ENCODE data around the gene FALEC. TPM values are rescaled to one million over a fixed set of nuclear protein-coding genes. Genes with fewer than 3 reads are reported as not detected.

Gene FALEC
- polyA plus RNA-seq, 1 donor (not counting 4 experiments of a cell fraction or from before 2014, with no cell fraction given): 0.12 TPM

DNA sequence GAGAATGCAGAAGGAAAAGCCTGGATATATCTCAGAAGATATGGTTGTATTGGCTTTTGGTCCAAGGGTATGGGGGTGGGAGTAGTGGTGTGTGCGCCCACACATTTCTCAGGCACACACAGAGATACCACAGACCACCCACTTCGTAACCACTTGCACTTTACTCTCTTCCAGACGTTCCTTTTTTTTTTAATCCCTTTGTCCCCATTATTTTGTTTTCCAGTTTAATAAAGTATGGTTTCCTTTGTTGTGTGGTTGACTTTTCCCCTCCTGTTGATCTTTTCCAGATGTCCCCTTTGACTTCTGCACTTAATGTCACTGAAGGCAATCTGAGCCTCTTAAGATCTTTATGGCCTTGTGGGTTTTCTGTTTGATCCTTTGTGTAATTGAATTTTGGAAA, 38.8 kb upstream of the FALEC start:
- TF ChIP-seq, protein P1, sequence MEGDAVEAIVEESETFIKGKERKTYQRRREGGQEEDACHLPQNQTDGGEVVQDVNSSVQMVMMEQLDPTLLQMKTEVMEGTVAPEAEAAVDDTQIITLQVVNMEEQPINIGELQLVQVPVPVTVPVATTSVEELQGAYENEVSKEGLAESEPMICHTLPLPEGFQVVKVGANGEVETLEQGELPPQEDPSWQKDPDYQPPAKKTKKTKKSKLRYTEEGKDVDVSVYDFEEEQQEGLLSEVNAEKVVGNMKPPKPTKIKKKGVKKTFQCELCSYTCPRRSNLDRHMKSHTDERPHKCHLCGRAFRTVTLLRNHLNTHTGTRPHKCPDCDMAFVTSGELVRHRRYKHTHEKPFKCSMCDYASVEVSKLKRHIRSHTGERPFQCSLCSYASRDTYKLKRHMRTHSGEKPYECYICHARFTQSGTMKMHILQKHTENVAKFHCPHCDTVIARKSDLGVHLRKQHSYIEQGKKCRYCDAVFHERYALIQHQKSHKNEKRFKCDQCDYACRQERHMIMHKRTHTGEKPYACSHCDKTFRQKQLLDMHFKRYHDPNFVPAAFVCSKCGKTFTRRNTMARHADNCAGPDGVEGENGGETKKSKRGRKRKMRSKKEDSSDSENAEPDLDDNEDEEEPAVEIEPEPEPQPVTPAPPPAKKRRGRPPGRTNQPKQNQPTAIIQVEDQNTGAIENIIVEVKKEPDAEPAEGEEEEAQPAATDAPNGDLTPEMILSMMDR (optimal IDR thresholded peaks at IDR 0.05 in 1 of 3, IDR thresholded peaks at IDR 0.05 in 1 of 3, conservative IDR thresholded peaks at IDR 0.05 in 1 of 3; ENCODE audit: extremely low read depth in 1 of 3, insufficient read depth in 2 of 3, low read length in 3 of 3): no peak
- no peak for TF ChIP-seq EZH2 (IDR thresholded peaks at IDR 0.05; ENCODE audit: low read length)
- H4K20me1 ChIP-seq (ENCODE audit: control insufficient read depth, extremely low read depth, insufficient read depth, low read length): no peaks in the 10 kb centered on the region
- no peaks in the 10 kb centered on the region for H3K79me2 ChIP-seq (ENCODE audit: control insufficient read depth, insufficient read depth, low read length)
- peaks cover 30% of the 10 kb centered on the region for H3K4me1 ChIP-seq (ENCODE audit: control insufficient read depth, extremely low read depth, insufficient read depth, low read length)
- H3K9ac ChIP-seq (ENCODE audit: control insufficient read depth, extremely low read depth, insufficient read depth, low read length): peak overlapping the region; percentile 75
- H3K4me2 ChIP-seq (ENCODE audit: control insufficient read depth, extremely low read depth, insufficient read depth, low read depth, low read length): peak overlapping the region; percentile 87
- no peaks in the 10 kb centered on the region for H3K27me3 ChIP-seq (ENCODE audit: control insufficient read depth, extremely low read depth, insufficient read depth, low read length)
- DNase-seq (ENCODE audit: low read depth, low spot score) (no peak), FAIRE-seq (no peak)
- peak overlapping the region; percentile 96 for H3K27ac ChIP-seq (ENCODE audit: control insufficient read depth, insufficient read depth, low read length)
- H3K9me3 ChIP-seq (ENCODE audit: control insufficient read depth, low read depth, low read length): no peaks in the 10 kb centered on the region
- dilution Hi-C loops (cut with MboI; ENCODE audit: extremely low pct_ligation_motif_present, low sequenced_read_pairs): no loop called here
- no peak overlapping the region for H2AFZ ChIP-seq (ENCODE audit: control insufficient read depth, low read length)
- H3K36me3 ChIP-seq (ENCODE audit: control insufficient read depth in 2 of 2, extremely low read depth in 1 of 2, insufficient read depth in 2 of 2, low read length in 2 of 2): peaks cover 0 to 6% of the 10 kb centered on the region in 2 experiments
- no peaks in the 10 kb centered on the region for H3K9me1 ChIP-seq (ENCODE audit: control insufficient read depth, extremely low read depth, insufficient read depth, low read length)
- H3K4me3 ChIP-seq (ENCODE audit: control insufficient read depth in 2 of 3, extremely low read depth in 1 of 3, insufficient read depth in 2 of 3, low read depth in 1 of 3, low read length in 3 of 3): no peak overlapping the region

DNA sequence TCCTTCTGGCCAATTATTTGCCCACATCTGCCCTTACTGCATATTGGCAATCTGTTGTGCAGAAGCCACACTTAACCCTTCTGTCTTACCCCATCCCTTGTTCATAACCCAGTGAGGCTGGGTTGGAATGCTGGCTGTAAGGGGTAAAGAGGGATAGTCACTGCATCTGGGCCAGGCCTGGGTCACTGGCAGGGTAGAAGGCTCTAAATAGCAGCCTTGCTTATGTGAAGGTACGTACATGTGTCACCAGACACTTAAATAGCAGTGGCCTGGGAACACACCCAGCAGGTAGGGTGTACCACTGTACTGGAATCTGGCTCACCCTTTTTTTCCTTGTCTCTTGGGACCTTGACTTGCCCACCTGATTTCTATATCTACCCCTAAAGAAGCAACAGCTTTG, 38.2 kb upstream of the FALEC start:
- H3K27me3 ChIP-seq (ENCODE audit: control insufficient read depth, extremely low read depth, insufficient read depth, low read length): no peaks in the 10 kb centered on the region
- no peaks in the 10 kb centered on the region for H3K9me1 ChIP-seq (ENCODE audit: control insufficient read depth, extremely low read depth, insufficient read depth, low read length)
- peak overlapping the region; percentile 53 for H2AFZ ChIP-seq (ENCODE audit: control insufficient read depth, low read length)
- H3K4me1 ChIP-seq (ENCODE audit: control insufficient read depth, extremely low read depth, insufficient read depth, low read length): peaks cover 30% of the 10 kb centered on the region
- peak overlapping the region; percentile 75 for H3K9ac ChIP-seq (ENCODE audit: control insufficient read depth, extremely low read depth, insufficient read depth, low read length)
- H4K20me1 ChIP-seq (ENCODE audit: control insufficient read depth, extremely low read depth, insufficient read depth, low read length): no peaks in the 10 kb centered on the region
- H3K79me2 ChIP-seq (ENCODE audit: control insufficient read depth, insufficient read depth, low read length): no peaks in the 10 kb centered on the region
- no peak for DNase-seq (ENCODE audit: low read depth, low spot score)
- TF ChIP-seq EZH2 (IDR thresholded peaks at IDR 0.05; ENCODE audit: low read length): no peak
- TF ChIP-seq, protein P1 (optimal IDR thresholded peaks at IDR 0.05 in 1 of 3, IDR thresholded peaks at IDR 0.05 in 1 of 3, conservative IDR thresholded peaks at IDR 0.05 in 1 of 3; ENCODE audit: extremely low read depth in 1 of 3, insufficient read depth in 2 of 3, low read length in 3 of 3): no peak
- H3K4me3 ChIP-seq (ENCODE audit: control insufficient read depth in 2 of 3, extremely low read depth in 1 of 3, insufficient read depth in 2 of 3, low read depth in 1 of 3, low read length in 3 of 3): peak overlapping the region in 2 of 3 experiments; percentile 5 to 26
- dilution Hi-C loops (cut with MboI; ENCODE audit: extremely low pct_ligation_motif_present, low sequenced_read_pairs): no loop called here
- peak overlapping the region; percentile 96 for H3K27ac ChIP-seq (ENCODE audit: control insufficient read depth, insufficient read depth, low read length)
- no peaks in the 10 kb centered on the region for H3K9me3 ChIP-seq (ENCODE audit: control insufficient read depth, low read depth, low read length)
- H3K4me2 ChIP-seq (ENCODE audit: control insufficient read depth, extremely low read depth, insufficient read depth, low read depth, low read length): peak overlapping the region; percentile 87
- peaks cover 0 to 4% of the 10 kb centered on the region in 2 experiments for H3K36me3 ChIP-seq (ENCODE audit: control insufficient read depth in 2 of 2, extremely low read depth in 1 of 2, insufficient read depth in 2 of 2, low read length in 2 of 2)
- peak; percentile 29 for FAIRE-seq
